Endothelial cell of umbilical vein (primary cell): ENCODE data around the gene SNAPC5. TPM values are rescaled to one million over a fixed set of nuclear protein-coding genes. Genes with fewer than 3 reads are reported as not detected.

Experiments used
- BruUV-seq: library from RNA; stranded (reverse); fragments of 400-500 nt; replicated peaks from 2 replicates; lab custom pipeline; 2021; lab: Mats Ljungman, UMichigan
- CTCF ChIA-PET: fragments of 300-600, 350-600 bp; sonication (Branson Sonifier 250); formaldehyde crosslinking; loops from one replicate; lab custom pipeline; 2021; ENCODE audit warnings: antibody characterized with exemption, inconsistent platforms; lab: Charles Lee
- POLR2A ChIA-PET: fragments of 300-600, 350-600 bp; sonication (Branson Sonifier 250); formaldehyde crosslinking; loops from one replicate; lab custom pipeline; 2021; ENCODE audit warnings: antibody characterized with exemption, inconsistent platforms; lab: Charles Lee
- DNase-seq: peaks from one replicate; pipeline ENCODE4 v3.0.0-alpha.2; 2011; ENCODE audit warnings: low read depth, low spot score
- FAIRE-seq: peaks from 2 replicates; lab custom pipeline; 2011; peaks lifted over from hg19 to GRCh38; lab: Jason Lieb, UNC
- H2AFZ ChIP-seq: 2 replicates; pipeline ENCODE4 v1.6.0; 2012; ENCODE audit warnings: low read depth, low read length, control low read depth, inconsistent platforms
- H3K27ac ChIP-seq: 2 replicates; pipeline ENCODE4 v1.5.1; 2011; ENCODE audit warnings: low read depth, mild to moderate bottlenecking, control low read depth, low read length, moderate library complexity; ENCODE audit not compliant: insufficient read depth
- H3K27me3 ChIP-seq, 2 experiments: 2 replicates each; pipeline versions ENCODE4 v1.6.0 to v1.6.1; 2011; ENCODE audit warnings: low read length in 2 of 2, mixed read lengths in 1 of 2; ENCODE audit not compliant: control insufficient read depth in 2 of 2, insufficient read depth in 2 of 2
- H3K36me3 ChIP-seq, 2 experiments: 2 replicates in 1 of 2; 3 replicates in 1 of 2; pipeline ENCODE4 v1.5.1; 2011; ENCODE audit warnings: low read length in 2 of 2, mild to moderate bottlenecking in 1 of 2, moderate library complexity in 1 of 2; ENCODE audit not compliant: control insufficient read depth in 2 of 2, insufficient read depth in 2 of 2; ENCODE audit errors: extremely low read depth in 1 of 2
- H3K4me1 ChIP-seq: 3 replicates; pipeline ENCODE4 v1.5.1; 2011; ENCODE audit warnings: mild to moderate bottlenecking, low read length; ENCODE audit not compliant: control insufficient read depth, insufficient read depth; ENCODE audit errors: extremely low read depth
- H3K4me2 ChIP-seq: 2 replicates; pipeline ENCODE4 v1.6.1; 2011; ENCODE audit warnings: low read length, control low read depth, mixed read lengths; ENCODE audit not compliant: insufficient read depth
- H3K4me3 ChIP-seq, 3 experiments: fragments of 200-600 bp in 1 of 3; sonication (generic), shearing (Covaris generic) in 1 of 3; replicated peaks in 1 of 3; 2 replicates each; pipeline ENCODE4 v1.5.1; 2011 to 2016; ENCODE audit warnings: control low read depth in 3 of 3, low read length in 3 of 3, mild to moderate bottlenecking in 2 of 3, inconsistent platforms in 1 of 3, low read depth in 1 of 3, moderate library complexity in 1 of 3; ENCODE audit not compliant: insufficient read depth in 1 of 3
- H3K79me2 ChIP-seq: 2 replicates; pipeline ENCODE4 v1.6.0; 2012; ENCODE audit warnings: low read length, inconsistent platforms; ENCODE audit not compliant: control insufficient read depth, insufficient read depth
- H3K9ac ChIP-seq: replicated peaks from 2 replicates; pipeline ENCODE3; 2011; ENCODE audit warnings: low read length, control low read depth; ENCODE audit not compliant: insufficient read depth; ENCODE audit errors: extremely low read depth
- H3K9me1 ChIP-seq: replicated peaks from 3 replicates; pipeline ENCODE4 v1.6.0; 2011; ENCODE audit warnings: mild to moderate bottlenecking, low read length; ENCODE audit not compliant: control insufficient read depth, insufficient read depth; ENCODE audit errors: extremely low read depth
- H3K9me3 ChIP-seq: replicated peaks from 2 replicates; pipeline ENCODE4 v1.5.1; 2012; ENCODE audit warnings: low read length, inconsistent platforms; ENCODE audit not compliant: control insufficient read depth, insufficient read depth
- H4K20me1 ChIP-seq: replicated peaks from 2 replicates; pipeline ENCODE3; 2011; ENCODE audit warnings: mild to moderate bottlenecking, low read length; ENCODE audit not compliant: control insufficient read depth, insufficient read depth; ENCODE audit errors: extremely low read depth
- EZH2 ChIP-seq: IDR thresholded peaks from 2 replicates; pipeline ENCODE4 v1.6.1; 2012; ENCODE audit warnings: borderline replicate concordance, low read depth, mild to moderate bottlenecking, moderate library complexity, low read length, inconsistent platforms; ENCODE audit not compliant: severe bottlenecking
- FOS ChIP-seq: IDR thresholded peaks from 2 replicates; pipeline ENCODE4 v1.6.1; 2011; ENCODE audit warnings: mild to moderate bottlenecking, low read length, moderate library complexity, borderline replicate concordance; ENCODE audit not compliant: insufficient read depth
- GATA2 ChIP-seq: IDR thresholded peaks from 2 replicates; pipeline ENCODE4 v1.7.0; 2011; ENCODE audit warnings: low read depth, mild to moderate bottlenecking, moderate library complexity, mixed read lengths, low read length; ENCODE audit not compliant: insufficient read length, insufficient read depth
- JUN ChIP-seq: IDR thresholded peaks from 2 replicates; pipeline ENCODE4 v1.6.1; 2011; ENCODE audit warnings: borderline replicate concordance, low read depth; ENCODE audit not compliant: insufficient read length, insufficient read depth
- MYC ChIP-seq: IDR thresholded peaks from one replicate; pipeline ENCODE4 v1.6.1; 2011; ENCODE audit warnings: mild to moderate bottlenecking, low read depth, low read length
- POLR2A ChIP-seq: IDR thresholded peaks from 2 replicates; pipeline ENCODE4 v1.6.1; 2012; ENCODE audit warnings: low read depth, mild to moderate bottlenecking, control low read depth, low read length
- POLR2AphosphoS5 ChIP-seq: IDR thresholded peaks from 2 replicates; pipeline ENCODE4 v1.6.1; 2012; ENCODE audit warnings: low read depth, mild to moderate bottlenecking, control low read depth, low read length, moderate library complexity; ENCODE audit not compliant: insufficient read depth
- dilution Hi-C: fragments of 300-500 bp; cut with MboI; formaldehyde crosslinking; loops from one replicate; pipeline ENCODE4 v1.15.0; 2019; ENCODE audit warnings: low sequenced_read_pairs; ENCODE audit not compliant: extremely low pct_ligation_motif_present
- intact Hi-C: fragments of 100-400 bp; cut with micrococcal nuclease; formaldehyde crosslinking; loops from one replicate; pipeline ENCODE4 v1.10.0; 2022
- polyA plus RNA-seq, 4 experiments: library from polyadenylated mRNA; depleted of rRNA in 3 of 4; stranded (reverse) in 3 of 4; unstranded in 1 of 4; fragments of >200 nt; gene quantifications; 2 replicates each; pipeline versions ENCODE4 v1.2.1 to v1.2.3, GENCODE V29; 2011 to 2012; ENCODE audit warnings: missing spikeins in 1 of 4
- total RNA-seq: library from RNA; stranded (reverse); gene quantifications from 2 replicates; pipeline ENCODE4 v1.2.3, GENCODE V29; 2021
- TF ChIP-seq, protein P1 (sequence below), 2 donors: IDR thresholded peaks; 1 replicate in 1 of 2; 2 replicates in 1 of 2; pipeline ENCODE4 v1.5.1; 2011; ENCODE audit warnings: low read length in 2 of 2, mild to moderate bottlenecking in 2 of 2, moderate library complexity in 2 of 2, control low read depth in 1 of 2, inconsistent platforms in 1 of 2, low read depth in 1 of 2; ENCODE audit not compliant: insufficient read depth in 1 of 2; ENCODE audit errors: extremely low read depth in 1 of 2
- TF ChIP-seq, protein P2 (sequence below): IDR thresholded peaks from 2 replicates; pipeline ENCODE4 v1.6.1; 2011; ENCODE audit not compliant: insufficient read depth, insufficient read length

The SNAPC5 gene
- total and polyA plus RNA-seq, 2 donors (not counting 3 experiments of a cell fraction or from before 2014, with no cell fraction given) = 16.0 to 17.4 TPM

DNA sequence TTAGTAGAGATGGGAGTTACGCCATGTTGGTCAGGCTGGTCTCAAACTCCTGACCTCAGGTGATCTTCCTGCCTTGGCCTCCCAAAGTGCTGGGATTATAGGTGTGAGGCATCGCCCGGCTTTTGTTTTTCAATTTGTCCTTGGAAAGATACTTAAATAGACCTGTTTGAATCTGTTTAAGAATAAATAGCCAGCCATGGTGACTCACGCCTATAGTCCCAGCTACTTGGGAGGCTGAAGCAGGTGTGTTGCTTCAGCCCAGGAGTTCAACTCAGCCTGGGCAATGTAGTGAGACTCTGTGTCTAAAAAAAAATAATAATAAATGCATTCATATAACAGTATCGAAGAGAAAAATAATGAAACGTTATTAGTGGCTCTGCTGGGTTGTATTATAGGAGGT, 17.3 kb downstream of the SNAPC5 start:
- H3K4me3 ChIP-seq = no peak overlapping the region
- no peaks in the 10 kb centered on the region for H4K20me1 ChIP-seq
- DNase-seq = no peak
- no TSS peak for BruUV-seq
- no peaks in the 10 kb centered on the region for H3K79me2 ChIP-seq
- no peak for FAIRE-seq
- TF ChIP-seq POLR2A (no peak), MYC (no peak), JUN (no peak), EZH2 (no peak), FOS (no peak), GATA2 (no peak), POLR2AphosphoS5 (no peak)
- TF ChIP-seq, protein P1, sequence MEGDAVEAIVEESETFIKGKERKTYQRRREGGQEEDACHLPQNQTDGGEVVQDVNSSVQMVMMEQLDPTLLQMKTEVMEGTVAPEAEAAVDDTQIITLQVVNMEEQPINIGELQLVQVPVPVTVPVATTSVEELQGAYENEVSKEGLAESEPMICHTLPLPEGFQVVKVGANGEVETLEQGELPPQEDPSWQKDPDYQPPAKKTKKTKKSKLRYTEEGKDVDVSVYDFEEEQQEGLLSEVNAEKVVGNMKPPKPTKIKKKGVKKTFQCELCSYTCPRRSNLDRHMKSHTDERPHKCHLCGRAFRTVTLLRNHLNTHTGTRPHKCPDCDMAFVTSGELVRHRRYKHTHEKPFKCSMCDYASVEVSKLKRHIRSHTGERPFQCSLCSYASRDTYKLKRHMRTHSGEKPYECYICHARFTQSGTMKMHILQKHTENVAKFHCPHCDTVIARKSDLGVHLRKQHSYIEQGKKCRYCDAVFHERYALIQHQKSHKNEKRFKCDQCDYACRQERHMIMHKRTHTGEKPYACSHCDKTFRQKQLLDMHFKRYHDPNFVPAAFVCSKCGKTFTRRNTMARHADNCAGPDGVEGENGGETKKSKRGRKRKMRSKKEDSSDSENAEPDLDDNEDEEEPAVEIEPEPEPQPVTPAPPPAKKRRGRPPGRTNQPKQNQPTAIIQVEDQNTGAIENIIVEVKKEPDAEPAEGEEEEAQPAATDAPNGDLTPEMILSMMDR (IDR thresholded peaks at IDR 0.05; ENCODE audit: extremely low read depth in 1 of 2, insufficient read depth in 1 of 2, low read depth in 1 of 2, low read length in 2 of 2) = no peak
- TF ChIP-seq, protein P2, sequence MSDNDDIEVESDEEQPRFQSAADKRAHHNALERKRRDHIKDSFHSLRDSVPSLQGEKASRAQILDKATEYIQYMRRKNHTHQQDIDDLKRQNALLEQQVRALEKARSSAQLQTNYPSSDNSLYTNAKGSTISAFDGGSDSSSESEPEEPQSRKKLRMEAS = no peak
- H3K27ac ChIP-seq = no peak overlapping the region
- H2AFZ ChIP-seq = no peak overlapping the region
- H3K27me3 ChIP-seq = no peaks in the 10 kb centered on the region
- ChIA-PET POLR2A (no interaction called here), CTCF (no interaction called here)
- H3K4me2 ChIP-seq = no peak overlapping the region
- H3K4me1 ChIP-seq = no peaks in the 10 kb centered on the region
- no peaks in the 10 kb centered on the region for H3K9me1 ChIP-seq
- H3K9ac ChIP-seq = no peak overlapping the region
- H3K9me3 ChIP-seq = no peaks in the 10 kb centered on the region
- H3K36me3 ChIP-seq = peaks cover 0 to 10% of the 10 kb centered on the region in 2 experiments
- intact Hi-C loops (no loop called here), dilution Hi-C loops (no loop called here)
